Astrocyte of the cerebellum (primary cell): ENCODE measurements around the gene RYR1.

Source experiments
- DNase-seq: peaks from one replicate; pipeline ENCODE4 v3.0.0-alpha.2; 2011; ENCODE audit warnings: low read depth
- H3K4me3 ChIP-seq: 2 replicates; pipeline ENCODE4 v1.5.1; 2011; ENCODE audit warnings: mild to moderate bottlenecking, low read depth, low read length, moderate library complexity
- CTCF ChIP-seq: IDR thresholded peaks from 2 replicates; pipeline ENCODE4 v1.5.1; 2012; ENCODE audit warnings: low read length, low read depth, moderate library complexity, mild to moderate bottlenecking; ENCODE audit errors: missing control alignments
- in situ Hi-C: cut with HindIII; loops from 2 replicates; pipeline ENCODE4 v1.10.0; 2017; ENCODE audit warnings: low sequenced_read_pairs

Gene RYR1

GRCh38 chr19:38458991-38459390 lies 25.5 kb downstream of the RYR1 start:
- in situ Hi-C loops: loop anchor here (10.0 kb wide), 1 partner anchor 66 kb away; no protein-coding TSS in a partner anchor
- DNase-seq: no peak
- no peak overlapping the region for H3K4me3 ChIP-seq
- TF ChIP-seq CTCF: no peak

GRCh38 chr19:38463365-38463764 lies 29.9 kb downstream of the RYR1 start:
- in situ Hi-C loops: no loop called here
- TF ChIP-seq CTCF: no peak
- no peak for DNase-seq
- no peak overlapping the region for H3K4me3 ChIP-seq

GRCh38 chr19:38464421-38465082 lies 31.1 kb downstream of the RYR1 start:
- no peak for TF ChIP-seq CTCF
- H3K4me3 ChIP-seq: no peak overlapping the region
- in situ Hi-C loops: no loop called here
- DNase-seq: no peak

GRCh38 chr19:38466050-38466449 lies 32.6 kb downstream of the RYR1 start:
- no peak overlapping the region for H3K4me3 ChIP-seq
- no peak for TF ChIP-seq CTCF
- no peak for DNase-seq
- in situ Hi-C loops: no loop called here

GRCh38 chr19:38467541-38468525 lies 34.3 kb downstream of the RYR1 start:
- in situ Hi-C loops: no loop called here
- TF ChIP-seq CTCF: no peak
- H3K4me3 ChIP-seq: no peak overlapping the region
- DNase-seq: no peak

- in situ Hi-C loops: no loop called here
- no peak overlapping the region for H3K4me3 ChIP-seq
- no peak for DNase-seq
- no peak for TF ChIP-seq CTCF
Measured at GRCh38 chr19:38469151-38469550, 35.7 kb downstream of the RYR1 start.
